WTC11 (cell line): Measurements from ENCODE around the gene SCYL3. TPM values are rescaled to one million over a fixed set of nuclear protein-coding genes. Genes with fewer than 3 reads are reported as not detected.

ENCODE experiments used
- ATAC-seq: fragments of 200-7000 bp; cut with Tn5 transposase; 2 replicates; pipeline ENCODE4 v1.10.0; 2021; ENCODE audit warnings: mild to moderate bottlenecking, moderate library complexity
- CTCF ChIA-PET: fragments of 300-600 bp; sonication (Branson Sonifier 250); formaldehyde crosslinking; loops from one replicate; lab custom pipeline; 2021; ENCODE audit warnings: antibody characterized with exemption; lab: Charles Lee
- POLR2A ChIA-PET: fragments of 350-600 bp; sonication (Branson Sonifier 250); formaldehyde crosslinking; loops from one replicate; lab custom pipeline; 2021; ENCODE audit warnings: antibody characterized with exemption; lab: Charles Lee
- DNase-seq: peaks from one replicate; pipeline ENCODE4 v3.0.0; 2021; ENCODE audit warnings: low spot score
- H3K27ac Mint-ChIP-seq: 2 replicates; pipeline ENCODE4 v1.8.0; 2021; ENCODE audit warnings: mixed read lengths
- H3K27me3 Mint-ChIP-seq: 2 replicates; pipeline ENCODE4 v1.8.0; 2021; ENCODE audit warnings: low read depth, mild to moderate bottlenecking, moderate library complexity, mixed read lengths
- H3K36me3 Mint-ChIP-seq: 2 replicates; pipeline ENCODE4 v1.8.0; 2021; ENCODE audit warnings: mixed read lengths
- H3K4me1 Mint-ChIP-seq: 2 replicates; pipeline ENCODE4 v1.8.0; 2022; ENCODE audit warnings: mixed read lengths
- H3K4me3 Mint-ChIP-seq: 2 replicates; pipeline ENCODE4 v1.8.0; 2021; ENCODE audit warnings: mild to moderate bottlenecking, moderate library complexity, mixed read lengths
- H3K9me3 Mint-ChIP-seq: 2 replicates; pipeline ENCODE4 v1.8.0; 2021; ENCODE audit warnings: mixed read lengths
- ATF1 ChIP-seq: sonication (generic); formaldehyde crosslinking; IDR thresholded peaks from 2 replicates; pipeline ENCODE4 v1.8.1; 2023; ENCODE audit warnings: mild to moderate bottlenecking, moderate library complexity, missing genetic modification reagents
- CBFB ChIP-seq: sonication (generic); formaldehyde crosslinking; IDR thresholded peaks from 2 replicates; pipeline ENCODE4 v1.8.1; 2022; ENCODE audit warnings: mild to moderate bottlenecking, low read depth, missing genetic modification reagents
- FOXP4 ChIP-seq: sonication (generic); formaldehyde crosslinking; IDR thresholded peaks from 2 replicates; pipeline ENCODE4 v1.8.0; 2022; ENCODE audit warnings: mild to moderate bottlenecking, missing genetic modification reagents
- IRF2 ChIP-seq: sonication (generic); formaldehyde crosslinking; IDR thresholded peaks from 2 replicates; pipeline ENCODE4 v1.8.0; 2022; ENCODE audit warnings: low read depth, missing genetic modification reagents, borderline replicate concordance
- MAX ChIP-seq: sonication (generic); formaldehyde crosslinking; IDR thresholded peaks from 2 replicates; pipeline ENCODE4 v1.8.0; 2022; ENCODE audit warnings: mild to moderate bottlenecking, missing genetic modification reagents
- MYBL2 ChIP-seq: sonication (generic); formaldehyde crosslinking; IDR thresholded peaks from 2 replicates; pipeline ENCODE4 v1.8.1; 2023; ENCODE audit warnings: mild to moderate bottlenecking, moderate library complexity, missing genetic modification reagents
- OVOL2 ChIP-seq: fragments of 250-450 bp; sonication (Bioruptor Pico); IDR thresholded peaks from 2 replicates; pipeline ENCODE4 v1.9.0; 2021; ENCODE audit warnings: mild to moderate bottlenecking, borderline replicate concordance
- PREB ChIP-seq: sonication (generic); formaldehyde crosslinking; IDR thresholded peaks from 2 replicates; pipeline ENCODE4 v1.8.1; 2022; ENCODE audit warnings: mild to moderate bottlenecking, missing genetic modification reagents, moderate library complexity, borderline replicate concordance
- PRRX2 ChIP-seq: fragments of 250-450 bp; sonication (Bioruptor Pico); IDR thresholded peaks from 2 replicates; pipeline ENCODE4 v1.8.0; 2021; ENCODE audit warnings: mild to moderate bottlenecking
- RELA ChIP-seq: sonication (generic); formaldehyde crosslinking; IDR thresholded peaks from 2 replicates; pipeline ENCODE4 v1.8.1; 2022; ENCODE audit warnings: missing genetic modification reagents, mild to moderate bottlenecking, borderline replicate concordance
- SMAD3 ChIP-seq: sonication (generic); formaldehyde crosslinking; IDR thresholded peaks from 2 replicates; pipeline ENCODE4 v1.8.0; 2022; ENCODE audit warnings: missing genetic modification reagents, mild to moderate bottlenecking, borderline replicate concordance
- ZNF138 ChIP-seq: sonication (generic); formaldehyde crosslinking; conservative IDR thresholded peaks from 2 replicates; pipeline ENCODE4 v1.8.1; 2022; ENCODE audit warnings: mild to moderate bottlenecking, moderate library complexity, missing genetic modification reagents
- total RNA-seq: library from RNA; stranded (reverse); gene quantifications from 3 replicates; pipeline ENCODE4 v1.2.3, GENCODE V29; 2021
- TF ChIP-seq, protein P1 (sequence below): sonication (generic); formaldehyde crosslinking; IDR thresholded peaks from 2 replicates; pipeline ENCODE4 v1.8.1; 2023; ENCODE audit warnings: mild to moderate bottlenecking, missing genetic modification reagents
- TF ChIP-seq, protein P2 (sequence below): sonication (generic); formaldehyde crosslinking; IDR thresholded peaks from 2 replicates; pipeline ENCODE4 v1.8.0; 2023; ENCODE audit warnings: mild to moderate bottlenecking, missing genetic modification reagents
- TF ChIP-seq, protein P3 (sequence below): fragments of 250-450 bp; sonication (Bioruptor Pico); IDR thresholded peaks from 2 replicates; pipeline ENCODE4 v1.9.0; 2021; ENCODE audit warnings: mild to moderate bottlenecking

SCYL3 gene
- total RNA-seq, 1 experiment from 2014 or later: 5.3 TPM

DNA sequence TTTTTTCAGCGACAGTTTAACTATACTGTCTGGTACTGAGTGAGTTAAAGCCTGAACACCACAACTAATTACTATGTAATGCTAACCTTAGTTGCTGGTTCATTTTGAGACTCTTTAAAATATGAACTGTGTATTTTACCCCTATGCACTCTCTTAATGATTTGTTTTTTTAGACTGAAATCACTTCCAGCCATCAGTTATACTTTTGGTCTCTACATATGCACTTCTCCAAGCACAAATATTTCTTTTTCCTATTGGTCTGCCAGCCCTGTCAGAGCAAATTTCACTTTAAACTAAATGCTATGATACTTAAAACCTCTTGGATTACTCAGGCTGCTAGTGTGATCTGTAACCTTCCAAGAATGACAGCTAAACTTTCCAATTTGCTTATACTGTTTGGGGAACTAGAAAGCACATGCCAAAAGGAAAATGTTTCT is 38.1 kb upstream of the SCYL3 start (continued):
- TF ChIP-seq, protein P1, sequence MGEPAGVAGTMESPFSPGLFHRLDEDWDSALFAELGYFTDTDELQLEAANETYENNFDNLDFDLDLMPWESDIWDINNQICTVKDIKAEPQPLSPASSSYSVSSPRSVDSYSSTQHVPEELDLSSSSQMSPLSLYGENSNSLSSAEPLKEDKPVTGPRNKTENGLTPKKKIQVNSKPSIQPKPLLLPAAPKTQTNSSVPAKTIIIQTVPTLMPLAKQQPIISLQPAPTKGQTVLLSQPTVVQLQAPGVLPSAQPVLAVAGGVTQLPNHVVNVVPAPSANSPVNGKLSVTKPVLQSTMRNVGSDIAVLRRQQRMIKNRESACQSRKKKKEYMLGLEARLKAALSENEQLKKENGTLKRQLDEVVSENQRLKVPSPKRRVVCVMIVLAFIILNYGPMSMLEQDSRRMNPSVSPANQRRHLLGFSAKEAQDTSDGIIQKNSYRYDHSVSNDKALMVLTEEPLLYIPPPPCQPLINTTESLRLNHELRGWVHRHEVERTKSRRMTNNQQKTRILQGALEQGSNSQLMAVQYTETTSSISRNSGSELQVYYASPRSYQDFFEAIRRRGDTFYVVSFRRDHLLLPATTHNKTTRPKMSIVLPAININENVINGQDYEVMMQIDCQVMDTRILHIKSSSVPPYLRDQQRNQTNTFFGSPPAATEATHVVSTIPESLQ (CRISPR knock-in tag): no peak
- no peak for TF ChIP-seq ZNF138 (CRISPR knock-in tag)
- TF ChIP-seq, protein P2, sequence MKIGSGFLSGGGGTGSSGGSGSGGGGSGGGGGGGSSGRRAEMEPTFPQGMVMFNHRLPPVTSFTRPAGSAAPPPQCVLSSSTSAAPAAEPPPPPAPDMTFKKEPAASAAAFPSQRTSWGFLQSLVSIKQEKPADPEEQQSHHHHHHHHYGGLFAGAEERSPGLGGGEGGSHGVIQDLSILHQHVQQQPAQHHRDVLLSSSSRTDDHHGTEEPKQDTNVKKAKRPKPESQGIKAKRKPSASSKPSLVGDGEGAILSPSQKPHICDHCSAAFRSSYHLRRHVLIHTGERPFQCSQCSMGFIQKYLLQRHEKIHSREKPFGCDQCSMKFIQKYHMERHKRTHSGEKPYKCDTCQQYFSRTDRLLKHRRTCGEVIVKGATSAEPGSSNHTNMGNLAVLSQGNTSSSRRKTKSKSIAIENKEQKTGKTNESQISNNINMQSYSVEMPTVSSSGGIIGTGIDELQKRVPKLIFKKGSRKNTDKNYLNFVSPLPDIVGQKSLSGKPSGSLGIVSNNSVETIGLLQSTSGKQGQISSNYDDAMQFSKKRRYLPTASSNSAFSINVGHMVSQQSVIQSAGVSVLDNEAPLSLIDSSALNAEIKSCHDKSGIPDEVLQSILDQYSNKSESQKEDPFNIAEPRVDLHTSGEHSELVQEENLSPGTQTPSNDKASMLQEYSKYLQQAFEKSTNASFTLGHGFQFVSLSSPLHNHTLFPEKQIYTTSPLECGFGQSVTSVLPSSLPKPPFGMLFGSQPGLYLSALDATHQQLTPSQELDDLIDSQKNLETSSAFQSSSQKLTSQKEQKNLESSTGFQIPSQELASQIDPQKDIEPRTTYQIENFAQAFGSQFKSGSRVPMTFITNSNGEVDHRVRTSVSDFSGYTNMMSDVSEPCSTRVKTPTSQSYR (CRISPR knock-in tag): no peak
- no peak for TF ChIP-seq MAX (CRISPR knock-in tag)
- TF ChIP-seq OVOL2: no peak
- TF ChIP-seq SMAD3 (CRISPR knock-in tag): no peak
- no peak for TF ChIP-seq ATF1 (CRISPR knock-in tag)

GRCh38 chr1:169929210-169929526 is 35.5 kb upstream of the SCYL3 start:
- Mint-ChIP-seq H3K36me3 (no peaks in the 10 kb centered on the region), H3K4me1 (no peaks in the 10 kb centered on the region), H3K9me3 (no peaks in the 10 kb centered on the region), H3K4me3 (no peak overlapping the region), H3K27me3 (no peaks in the 10 kb centered on the region), H3K27ac (no peak overlapping the region)
- ChIA-PET POLR2A (no interaction called here), CTCF (interaction anchor here (0.6 to 1.4 kb wide), 2 partner anchors 20 to 227 kb away, joined by 3 to 4 read pairs; no protein-coding TSS in a partner anchor)
- TF ChIP-seq PREB (no peak), IRF2 (no peak), RELA (CRISPR knock-in tag) (no peak), CBFB (no peak), MYBL2 (no peak), FOXP4 (no peak), ZNF138 (CRISPR knock-in tag) (no peak), ATF1 (CRISPR knock-in tag) (no peak), PRRX2 (CRISPR knock-in tag) (no peak)
- TF ChIP-seq, protein P3, sequence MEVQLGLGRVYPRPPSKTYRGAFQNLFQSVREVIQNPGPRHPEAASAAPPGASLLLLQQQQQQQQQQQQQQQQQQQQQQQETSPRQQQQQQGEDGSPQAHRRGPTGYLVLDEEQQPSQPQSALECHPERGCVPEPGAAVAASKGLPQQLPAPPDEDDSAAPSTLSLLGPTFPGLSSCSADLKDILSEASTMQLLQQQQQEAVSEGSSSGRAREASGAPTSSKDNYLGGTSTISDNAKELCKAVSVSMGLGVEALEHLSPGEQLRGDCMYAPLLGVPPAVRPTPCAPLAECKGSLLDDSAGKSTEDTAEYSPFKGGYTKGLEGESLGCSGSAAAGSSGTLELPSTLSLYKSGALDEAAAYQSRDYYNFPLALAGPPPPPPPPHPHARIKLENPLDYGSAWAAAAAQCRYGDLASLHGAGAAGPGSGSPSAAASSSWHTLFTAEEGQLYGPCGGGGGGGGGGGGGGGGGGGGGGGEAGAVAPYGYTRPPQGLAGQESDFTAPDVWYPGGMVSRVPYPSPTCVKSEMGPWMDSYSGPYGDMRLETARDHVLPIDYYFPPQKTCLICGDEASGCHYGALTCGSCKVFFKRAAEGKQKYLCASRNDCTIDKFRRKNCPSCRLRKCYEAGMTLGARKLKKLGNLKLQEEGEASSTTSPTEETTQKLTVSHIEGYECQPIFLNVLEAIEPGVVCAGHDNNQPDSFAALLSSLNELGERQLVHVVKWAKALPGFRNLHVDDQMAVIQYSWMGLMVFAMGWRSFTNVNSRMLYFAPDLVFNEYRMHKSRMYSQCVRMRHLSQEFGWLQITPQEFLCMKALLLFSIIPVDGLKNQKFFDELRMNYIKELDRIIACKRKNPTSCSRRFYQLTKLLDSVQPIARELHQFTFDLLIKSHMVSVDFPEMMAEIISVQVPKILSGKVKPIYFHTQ (CRISPR knock-in tag): no peak
- DNase-seq (no peak), ATAC-seq (no peak)
